ENCODE measurements around the gene TPCN1.

TPCN1 gene

DNA sequence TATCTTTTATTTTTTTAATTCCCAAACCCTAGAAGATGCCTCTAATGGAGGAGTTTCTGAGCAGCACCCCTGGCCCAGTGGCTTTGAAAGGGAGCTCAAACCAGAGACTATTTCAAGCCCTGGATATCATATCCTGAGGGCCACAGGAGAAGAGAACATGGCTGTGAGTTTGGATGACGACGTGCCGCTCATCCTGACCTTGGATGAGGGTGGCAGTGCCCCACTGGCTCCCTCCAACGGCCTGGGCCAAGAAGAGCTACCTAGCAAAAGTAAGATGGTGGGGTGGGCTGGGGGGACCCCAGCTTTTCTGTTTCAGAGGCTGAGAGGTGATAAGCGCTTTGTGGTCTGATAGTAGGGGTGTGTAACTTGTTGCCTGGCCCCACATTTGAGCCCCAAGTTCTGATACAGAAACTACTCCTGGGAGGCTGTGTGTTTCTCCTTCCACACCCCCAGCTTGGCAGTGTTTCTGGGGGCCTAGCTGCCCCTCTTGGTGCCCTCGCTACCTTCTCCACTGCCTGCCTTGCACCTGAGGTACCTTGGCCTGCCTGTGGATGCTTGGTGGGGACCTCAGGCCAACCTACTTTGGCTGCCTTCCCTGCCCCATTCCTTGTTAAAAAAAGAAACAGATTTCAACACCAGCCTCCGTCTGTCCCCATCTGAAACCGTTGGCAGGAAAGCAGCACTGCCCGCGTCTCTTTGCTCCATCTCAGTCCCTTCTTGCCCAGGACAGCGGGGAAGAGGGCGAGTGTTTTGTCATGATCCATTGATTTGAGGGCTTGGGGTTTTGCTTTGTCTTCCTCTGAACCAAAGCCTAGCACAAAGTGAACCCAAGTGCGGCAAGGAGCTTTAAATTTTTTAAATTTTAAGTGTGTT lies 5.7 kb downstream of the TPCN1 start:
- DNase-seq, result no peak

DNA sequence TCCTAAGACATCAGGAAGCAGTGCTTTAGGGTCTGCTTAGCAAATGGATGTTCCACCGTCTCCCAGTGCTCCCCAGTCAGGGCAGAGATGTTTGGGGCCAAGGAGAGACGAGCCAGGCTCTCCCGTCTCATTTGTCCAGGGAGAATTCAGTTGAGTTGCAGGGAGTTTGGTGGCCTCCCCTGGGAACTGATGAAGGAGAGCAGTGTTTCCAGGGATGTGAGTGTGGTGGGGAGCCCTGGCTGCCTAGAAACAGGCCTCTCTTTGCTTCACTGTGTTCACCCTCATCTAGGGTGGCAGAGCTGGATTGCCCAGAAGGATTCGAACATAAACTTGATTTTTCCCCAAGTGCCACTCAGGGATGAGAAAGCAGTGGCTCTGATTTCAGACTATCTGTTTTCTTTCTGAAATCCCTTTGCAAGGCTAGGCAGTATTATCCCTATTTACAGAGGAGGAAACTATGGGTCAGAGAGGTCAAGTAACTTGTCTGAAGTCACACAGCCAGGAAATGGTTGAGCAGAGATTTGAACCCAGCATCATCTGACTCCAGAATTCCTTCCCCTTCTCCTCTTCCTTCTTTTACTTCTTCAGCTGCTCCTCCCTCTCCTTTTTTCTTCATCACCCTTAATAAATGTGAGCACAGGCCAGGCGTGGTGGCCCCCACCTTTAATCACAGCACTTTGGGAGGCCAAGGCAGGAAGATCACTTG lies 6.6 kb downstream of the TPCN1 start:
- DNase-seq, result no peak

- DNase-seq, result no peak
These were observed 7.2 kb downstream of the TPCN1 start for GRCh38 chr12:113228394-113229028.

DNA sequence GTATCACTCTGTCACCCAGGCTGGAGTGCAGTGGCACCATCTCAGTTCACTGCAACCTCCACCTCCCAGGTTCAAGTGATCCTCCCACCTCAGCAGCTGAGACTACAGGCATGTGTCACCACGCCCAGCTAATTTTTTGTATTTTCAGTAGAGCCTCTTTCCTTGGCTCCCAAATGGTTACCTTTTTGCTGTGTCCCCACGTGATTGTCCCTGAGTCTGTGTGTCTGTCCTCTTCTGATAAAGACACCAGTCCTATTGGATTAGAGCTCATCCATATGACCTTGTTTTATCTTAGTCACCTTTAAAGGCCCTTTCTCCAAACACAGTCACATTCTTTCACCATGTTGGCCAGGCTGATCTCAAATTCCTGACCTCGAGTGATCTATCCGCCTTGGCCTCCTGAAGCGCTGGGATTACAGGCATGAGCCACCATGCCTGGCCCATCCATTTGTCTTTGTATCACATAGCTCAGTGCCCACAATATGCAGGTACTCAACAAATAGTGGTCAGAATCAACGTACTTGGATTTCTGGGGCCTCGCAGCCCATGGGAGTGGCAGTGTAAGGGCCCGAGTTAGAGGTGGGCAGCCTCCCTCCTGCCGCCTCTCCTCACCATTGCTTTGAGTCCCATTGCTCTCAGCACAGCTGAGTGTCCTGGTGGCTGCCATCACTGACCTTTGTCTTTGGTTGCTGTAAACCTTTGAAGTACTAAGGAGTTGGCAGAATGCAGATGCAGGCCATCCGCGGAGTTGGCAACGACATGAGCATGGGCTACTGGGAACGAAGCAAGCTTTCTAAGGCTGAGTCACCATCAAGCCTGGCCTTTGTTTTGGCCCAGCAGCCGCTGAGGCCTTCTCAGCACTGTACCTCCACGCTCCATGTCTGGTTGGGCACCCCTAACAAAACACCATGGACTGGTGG lies 9.3 kb downstream of the TPCN1 start:
- DNase-seq, result peak; percentile 36

- no peak for DNase-seq
These were observed 10.2 kb downstream of the TPCN1 start for GRCh38 chr12:113231235-113232088.

- DNase-seq, result no peak
These were observed 11.0 kb downstream of the TPCN1 start for GRCh38 chr12:113232089-113232839.

DNA sequence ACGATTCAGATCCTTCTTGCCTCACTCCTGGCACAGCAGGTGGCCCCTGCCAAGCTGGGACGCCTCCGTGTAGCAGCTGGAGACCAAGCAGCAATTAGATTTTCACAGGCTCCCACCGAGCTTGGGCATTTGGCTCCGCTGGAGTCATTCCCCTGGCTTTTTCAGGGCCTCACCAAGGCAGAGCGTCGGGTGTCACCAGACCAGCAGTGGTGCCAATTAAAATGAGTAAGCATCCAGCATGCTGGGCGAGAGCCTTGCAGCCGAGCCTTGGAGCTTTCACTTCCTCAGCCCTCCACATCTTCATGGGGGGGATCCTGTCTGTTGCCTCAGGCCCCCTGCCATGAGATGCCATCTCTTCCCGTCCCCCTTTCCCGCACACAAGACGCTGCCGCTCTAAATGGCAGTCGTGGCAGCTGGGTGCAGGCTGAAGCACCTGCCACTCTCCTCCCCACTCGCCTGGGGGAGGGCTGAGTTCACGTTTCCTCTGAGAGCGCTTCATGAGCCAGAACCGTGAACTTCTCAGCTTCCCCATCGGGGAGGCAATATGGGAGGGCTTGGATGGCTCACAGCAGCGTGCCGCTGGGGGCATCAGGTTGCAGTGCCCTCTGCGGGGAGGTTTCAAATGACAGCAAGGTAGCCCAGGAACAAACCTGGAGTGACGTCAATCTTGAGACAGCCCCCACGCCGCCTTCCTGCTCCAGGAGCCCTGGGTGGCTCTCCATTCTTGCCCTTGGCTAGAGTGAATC lies 11.7 kb downstream of the TPCN1 start:
- DNase-seq, result peak; percentile 78

- no peak for DNase-seq
These were observed 12.7 kb downstream of the TPCN1 start for GRCh38 chr12:113233967-113234366.

- no peak for DNase-seq
These were observed 13.2 kb downstream of the TPCN1 start for GRCh38 chr12:113234483-113234882.

- no peak for DNase-seq
These were observed 14.7 kb downstream of the TPCN1 start for GRCh38 chr12:113235976-113236375.

- no peak for DNase-seq
These were observed 15.5 kb downstream of the TPCN1 start for GRCh38 chr12:113236539-113237399.

DNA sequence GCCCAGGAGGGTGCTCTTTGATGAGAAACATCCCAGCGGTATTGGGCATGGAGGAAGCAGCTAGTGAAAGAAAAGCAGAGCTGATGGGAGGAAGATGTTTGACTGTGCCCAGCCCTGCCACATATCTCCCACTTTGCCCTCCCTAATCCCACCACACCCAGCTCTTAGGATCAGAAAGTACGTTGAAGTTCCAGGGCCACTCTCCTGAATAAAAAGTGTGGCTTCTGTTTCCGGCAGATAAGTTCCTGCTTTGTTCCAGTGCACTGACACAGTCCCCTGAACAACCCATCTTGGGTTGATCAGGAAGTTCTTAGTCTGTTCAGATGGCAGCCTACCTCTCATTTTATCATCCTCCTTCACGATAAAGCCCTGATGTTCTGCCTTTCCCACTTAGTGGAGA lies 16.5 kb downstream of the TPCN1 start:
- no peak for DNase-seq

DNA sequence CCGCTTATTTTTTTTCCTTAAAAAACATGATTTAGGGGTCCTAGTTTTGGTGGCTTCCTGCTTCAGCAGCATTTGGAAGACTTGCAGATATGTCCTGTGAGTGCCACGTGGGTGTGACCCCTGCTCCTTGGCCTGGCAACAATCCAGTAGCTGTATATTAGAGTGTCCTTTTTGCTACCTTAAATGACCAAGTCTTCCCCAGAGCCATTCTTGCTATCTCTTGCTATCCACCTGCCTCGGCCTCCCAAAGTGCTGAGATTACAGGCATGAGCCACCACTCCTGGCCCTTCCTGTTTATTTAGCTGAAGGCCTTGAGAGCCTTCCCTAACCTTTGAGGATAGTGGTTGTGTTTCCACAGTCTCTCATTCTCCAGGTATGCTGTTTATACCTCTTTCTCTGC lies 17.0 kb downstream of the TPCN1 start:
- DNase-seq, result no peak

- no peak for DNase-seq
These were observed 18.1 kb downstream of the TPCN1 start for GRCh38 chr12:113239288-113239771.

DNA sequence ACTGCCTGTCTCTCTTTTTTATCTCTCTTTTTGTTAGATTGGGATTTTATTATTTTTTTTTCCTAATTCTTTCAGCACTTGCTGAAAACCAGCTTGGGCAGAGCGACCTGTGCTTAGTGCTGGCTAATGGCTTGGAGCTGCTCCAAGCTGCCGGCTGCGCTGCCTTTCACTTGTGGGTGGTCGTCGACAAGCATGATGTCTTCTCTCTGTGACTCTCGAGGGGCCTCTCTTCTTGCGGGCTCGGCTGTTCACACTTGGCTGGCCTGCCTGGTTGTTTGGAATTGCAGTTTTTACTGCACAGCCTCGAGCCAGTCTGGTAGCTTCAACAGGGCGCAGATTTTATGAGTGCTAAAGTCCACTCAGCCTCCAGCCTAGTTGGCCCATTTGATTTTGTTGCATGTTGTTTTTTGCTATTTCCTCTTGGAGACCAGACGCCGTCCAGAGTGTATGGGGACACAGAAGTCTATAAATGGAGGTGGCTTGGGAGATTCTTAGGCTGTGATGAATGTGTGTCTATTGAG lies 18.6 kb downstream of the TPCN1 start:
- no peak for DNase-seq

DNA sequence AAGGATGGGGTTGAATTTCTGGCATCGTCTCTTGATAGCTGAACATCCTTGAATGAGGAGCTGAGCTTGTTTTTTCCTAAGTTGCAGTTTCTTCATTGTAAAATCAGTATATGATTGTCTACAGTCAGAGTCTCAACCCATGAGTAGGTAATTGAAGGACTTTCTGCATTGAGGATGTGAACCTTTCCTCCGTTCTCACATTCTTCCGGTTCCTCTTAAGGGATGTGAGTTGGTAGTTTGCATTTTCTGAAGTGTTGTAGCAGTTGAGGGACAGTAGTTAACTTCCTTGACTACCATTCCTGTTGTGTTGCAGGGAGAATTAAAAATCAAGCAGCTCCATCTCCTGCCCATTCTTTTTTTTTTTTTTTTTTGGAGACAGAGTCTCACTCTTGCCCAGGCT lies 19.1 kb downstream of the TPCN1 start:
- DNase-seq, result no peak

DNA sequence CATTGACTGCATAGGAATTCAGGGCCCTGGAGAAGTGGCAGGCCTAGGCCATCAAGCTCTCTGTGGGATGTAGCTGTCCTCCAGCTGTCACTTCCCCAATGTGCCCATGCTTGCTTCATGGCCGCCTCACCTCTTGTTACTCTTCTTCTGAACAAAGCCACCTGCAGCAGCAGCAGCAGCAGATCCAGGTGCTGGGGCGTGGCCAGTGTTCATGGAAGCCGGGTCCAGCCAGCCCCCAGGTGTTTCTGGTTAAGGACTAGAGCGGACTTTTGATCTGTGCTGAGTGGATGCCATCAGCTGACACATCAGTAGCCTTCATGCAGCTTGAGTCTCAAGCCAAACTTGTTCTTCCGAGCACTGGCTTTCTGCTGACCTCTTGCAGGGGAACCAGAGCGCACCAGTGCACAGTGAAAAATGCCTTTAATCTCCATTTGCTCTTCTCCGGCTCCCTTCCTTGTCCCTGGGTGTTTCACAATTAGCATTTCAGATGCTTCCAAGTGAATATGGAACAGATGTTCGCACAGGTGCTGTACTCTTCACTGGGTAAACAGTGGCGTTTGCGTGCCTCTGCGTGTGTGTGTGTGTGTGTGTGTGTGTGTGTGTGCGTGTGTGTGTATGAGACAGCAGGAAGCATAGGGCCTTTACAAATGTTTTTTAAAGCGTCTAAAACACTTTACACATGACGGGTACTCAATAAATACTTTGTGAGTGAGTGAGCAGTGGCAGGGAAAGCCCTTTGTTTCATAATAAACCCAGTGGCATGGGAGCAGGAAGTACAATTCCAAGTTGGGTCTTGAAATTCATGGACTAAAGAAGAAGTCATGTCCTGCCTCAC lies 20.1 kb downstream of the TPCN1 start:
- DNase-seq, result no peak

GRCh38 chr12:113242026-113242418 lies 20.8 kb downstream of the TPCN1 start:
- DNase-seq, result no peak
